OCI-LY7 (cell line): ENCODE measurements around the gene TRIM49C. TPM values are rescaled to one million over a fixed set of nuclear protein-coding genes. Genes with fewer than 3 reads are reported as not detected.
"Not testable (repeated sequence)": the region's sequence is repeated elsewhere in the genome, so short reads cannot be mapped to it uniquely, and the experiment has no call there.

Experiments used
- BruUV-seq: library from RNA; stranded (reverse); fragments of 400-500 nt; replicated peaks from 2 replicates; lab custom pipeline; 2021; lab: Mats Ljungman, UMichigan
- CTCF ChIA-PET: fragments of 300-600 bp; sonication (Branson Sonifier 250); formaldehyde crosslinking; loops from one replicate; lab custom pipeline; 2022; ENCODE audit warnings: antibody characterized with exemption; ENCODE audit not compliant: unreplicated experiment; lab: Charles Lee
- POLR2A ChIA-PET: fragments of 300-600 bp; sonication (Branson Sonifier 250); formaldehyde crosslinking; loops from one replicate; lab custom pipeline; 2022; ENCODE audit warnings: antibody characterized with exemption; lab: Charles Lee
- DNase-seq: peaks from one replicate; pipeline ENCODE4 v3.0.0-alpha.2; 2015; ENCODE audit warnings: low spot score
- H2AFZ ChIP-seq: fragments of 200-600 bp; sonication (generic), shearing (Covaris generic); 2 replicates; pipeline ENCODE4 v1.6.1; 2014; ENCODE audit warnings: mild to moderate bottlenecking, antibody characterized with exemption, low read length, moderate library complexity
- H3K27ac ChIP-seq: fragments of 200-600 bp; sonication (generic); 2 replicates; pipeline ENCODE4 v1.5.1; 2014; ENCODE audit warnings: mixed run types, low read depth, mild to moderate bottlenecking, moderate library complexity, low read length, inconsistent platforms; ENCODE audit not compliant: poor library complexity, severe bottlenecking
- H3K36me3 ChIP-seq: fragments of 200-600 bp; sonication (generic); 2 replicates; pipeline ENCODE4 v1.6.1; 2014; ENCODE audit warnings: mild to moderate bottlenecking, antibody characterized with exemption, low read length, moderate library complexity, mixed read lengths; ENCODE audit not compliant: insufficient read depth
- H3K4me1 ChIP-seq: fragments of 200-600 bp; sonication (generic); 2 replicates; pipeline ENCODE4 v1.5.1; 2014; ENCODE audit warnings: mild to moderate bottlenecking, low read length; ENCODE audit not compliant: insufficient read depth, poor library complexity, severe bottlenecking
- H3K4me2 ChIP-seq: fragments of 200-600 bp; sonication (generic); 2 replicates; pipeline ENCODE4 v1.6.1; 2014; ENCODE audit warnings: mild to moderate bottlenecking, low read length
- H3K4me3 ChIP-seq: fragments of 200-600 bp; sonication (generic); 2 replicates; pipeline ENCODE4 v1.5.1; 2014; ENCODE audit warnings: mild to moderate bottlenecking, low read depth, low read length; ENCODE audit not compliant: poor library complexity, severe bottlenecking
- H3K79me2 ChIP-seq: fragments of 200-600 bp; sonication (generic); 2 replicates; pipeline ENCODE4 v1.6.1; 2016; ENCODE audit warnings: low read depth, mild to moderate bottlenecking, low read length, moderate library complexity, mixed read lengths; ENCODE audit not compliant: insufficient read depth
- H3K9me2 ChIP-seq: fragments of 200-600 bp; sonication (generic); 2 replicates; pipeline ENCODE4 v1.6.1; 2016; ENCODE audit warnings: mild to moderate bottlenecking, low read length, mixed read lengths; ENCODE audit not compliant: insufficient read depth
- H3K9me3 ChIP-seq: fragments of 200-600 bp; sonication (generic); 2 replicates; pipeline ENCODE4 v1.6.1; 2014; ENCODE audit warnings: mild to moderate bottlenecking, mixed run types, low read length, mixed read lengths
- H4K20me1 ChIP-seq: fragments of 200-600 bp; sonication (generic); 2 replicates; pipeline ENCODE4 v1.6.1; 2014; ENCODE audit warnings: mild to moderate bottlenecking, antibody characterized with exemption, low read length, moderate library complexity, mixed read lengths; ENCODE audit not compliant: insufficient read depth
- intact Hi-C: fragments of 100-400 bp; cut with micrococcal nuclease; formaldehyde crosslinking; loops from one replicate; pipeline ENCODE4 v1.10.0; 2022; ENCODE audit not compliant: unreplicated experiment
- small RNA-seq: library from RNA; depleted of rRNA; stranded (forward); fragments of <200 nt; gene quantifications from one replicate; pipeline ENCODE3, GENCODE V24; 2014
- total RNA-seq, 2 experiments: library from RNA; depleted of rRNA in 1 of 2; stranded (reverse); fragments of >200 nt in 1 of 2; shearing (Covaris generic) in 1 of 2; gene quantifications; 2 replicates each; pipeline ENCODE4 v1.2.3, GENCODE V29; 2014 to 2022

The TRIM49C gene
- total RNA-seq, 2 experiments from 2014 or later, result not detected

- H3K4me1 ChIP-seq, intact Hi-C loops, H3K9me2 ChIP-seq, CTCF ChIA-PET, H3K9me3 ChIP-seq, H3K4me2 ChIP-seq, DNase-seq, H3K4me3 ChIP-seq, H3K36me3 ChIP-seq, BruUV-seq, H4K20me1 ChIP-seq, POLR2A ChIA-PET, H3K27ac ChIP-seq, H3K79me2 ChIP-seq, H2AFZ ChIP-seq: not testable (repeated sequence)
Observed at GRCh38 chr11:90088731-90089130, 57.8 kb downstream of the TRIM49C start.

Small RNA genes lying within 50 kb of the gene (small RNA-seq; reads per million reads assigned to genes)
- gene AP000827.1, result not detected

Other genes starting within 250 kb of the TRIM49C start
- not detected in 2 replicates for gene TRIM49, start 222.5 kb upstream of the TRIM49C start, total RNA-seq (2014; rRNA removed; shearing (Covaris generic))
- not detected in 2 replicates for gene TRIM49, start 222.5 kb upstream of the TRIM49C start, total RNA-seq (2022)
- not detected in 2 replicates for gene TRIM64B, start 152.6 kb upstream of the TRIM49C start, total RNA-seq (2014; rRNA removed; shearing (Covaris generic))
- not detected in 2 replicates for gene TRIM64B, start 152.6 kb upstream of the TRIM49C start, total RNA-seq (2022)
- gene TRIM49D1, start 108.9 kb upstream of the TRIM49C start, total RNA-seq (2014; rRNA removed; shearing (Covaris generic)), result not detected in 2 replicates
- not detected in 2 replicates for gene TRIM49D1, start 108.9 kb upstream of the TRIM49C start, total RNA-seq (2022)
- gene TRIM49D2, start 107.0 kb upstream of the TRIM49C start, total RNA-seq (2014; rRNA removed; shearing (Covaris generic)), result not detected in 2 replicates
- not detected in 2 replicates for gene TRIM49D2, start 107.0 kb upstream of the TRIM49C start, total RNA-seq (2022)
- gene TRIM64, start 65.1 kb upstream of the TRIM49C start, total RNA-seq (2014; rRNA removed; shearing (Covaris generic)), result not detected in 2 replicates
- gene TRIM64, start 65.1 kb upstream of the TRIM49C start, total RNA-seq (2022), result not detected in 2 replicates
- not detected in 2 replicates for gene UBTFL1, start 54.8 kb downstream of the TRIM49C start, total RNA-seq (2014; rRNA removed; shearing (Covaris generic))
- gene UBTFL1, start 54.8 kb downstream of the TRIM49C start, total RNA-seq (2022), result not detected in 2 replicates
- gene NAALAD2, start 103.6 kb downstream of the TRIM49C start, total RNA-seq (2014; rRNA removed; shearing (Covaris generic)), result not detected in 2 replicates
- not detected in 2 replicates for gene NAALAD2, start 103.6 kb downstream of the TRIM49C start, total RNA-seq (2022)
- 54.8 and 62.0 TPM in 2 replicates for gene CHORDC1, start 191.9 kb downstream of the TRIM49C start, total RNA-seq (2014; rRNA removed; shearing (Covaris generic))
- 59.1 and 86.2 TPM in 2 replicates for gene CHORDC1, start 191.9 kb downstream of the TRIM49C start, total RNA-seq (2022)